Measurements from ENCODE around the gene ZFP62.

DNA sequence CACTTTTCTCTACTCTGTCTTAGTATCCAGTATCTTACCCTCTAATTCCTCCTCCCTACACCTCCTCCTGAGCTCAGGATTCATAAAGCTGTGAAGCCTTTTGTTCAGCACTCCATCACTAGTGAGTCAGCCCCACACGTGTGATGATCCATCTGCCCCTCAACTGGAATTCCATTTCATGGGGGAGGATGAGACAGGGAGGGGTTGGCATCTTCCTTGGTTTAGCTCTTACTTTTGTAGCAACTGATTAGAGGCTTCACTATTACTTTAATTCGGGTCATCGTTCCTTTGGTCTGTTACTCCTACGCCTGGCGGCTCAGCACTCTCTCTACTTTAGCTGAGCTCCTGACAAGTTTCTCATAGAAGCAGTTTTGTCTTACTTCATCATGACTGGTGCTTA, 49.7 kb upstream of the ZFP62 start:
- TF ChIP-seq POLR2A (IDR thresholded peaks at IDR 0.05; ENCODE audit: low read depth, low read length) (no peak), RAD21 (IDR thresholded peaks at IDR 0.05; ENCODE audit: low read length) (no peak), RFX5 (IDR thresholded peaks at IDR 0.05; ENCODE audit: low read depth, low read length) (no peak), MXI1 (IDR thresholded peaks at IDR 0.05; ENCODE audit: borderline replicate concordance, low read depth, low read length) (no peak), FOS (IDR thresholded peaks at IDR 0.05; ENCODE audit: low read depth, low read length) (no peak), BHLHE40 (IDR thresholded peaks at IDR 0.05; ENCODE audit: low read depth, low read length) (no peak), MAFK (IDR thresholded peaks at IDR 0.05; ENCODE audit: low read depth, low read length) (no peak), CHD1 (IDR thresholded peaks at IDR 0.05; ENCODE audit: low read depth, low read length) (no peak)
- TF ChIP-seq, protein P1, sequence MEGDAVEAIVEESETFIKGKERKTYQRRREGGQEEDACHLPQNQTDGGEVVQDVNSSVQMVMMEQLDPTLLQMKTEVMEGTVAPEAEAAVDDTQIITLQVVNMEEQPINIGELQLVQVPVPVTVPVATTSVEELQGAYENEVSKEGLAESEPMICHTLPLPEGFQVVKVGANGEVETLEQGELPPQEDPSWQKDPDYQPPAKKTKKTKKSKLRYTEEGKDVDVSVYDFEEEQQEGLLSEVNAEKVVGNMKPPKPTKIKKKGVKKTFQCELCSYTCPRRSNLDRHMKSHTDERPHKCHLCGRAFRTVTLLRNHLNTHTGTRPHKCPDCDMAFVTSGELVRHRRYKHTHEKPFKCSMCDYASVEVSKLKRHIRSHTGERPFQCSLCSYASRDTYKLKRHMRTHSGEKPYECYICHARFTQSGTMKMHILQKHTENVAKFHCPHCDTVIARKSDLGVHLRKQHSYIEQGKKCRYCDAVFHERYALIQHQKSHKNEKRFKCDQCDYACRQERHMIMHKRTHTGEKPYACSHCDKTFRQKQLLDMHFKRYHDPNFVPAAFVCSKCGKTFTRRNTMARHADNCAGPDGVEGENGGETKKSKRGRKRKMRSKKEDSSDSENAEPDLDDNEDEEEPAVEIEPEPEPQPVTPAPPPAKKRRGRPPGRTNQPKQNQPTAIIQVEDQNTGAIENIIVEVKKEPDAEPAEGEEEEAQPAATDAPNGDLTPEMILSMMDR (conservative IDR thresholded peaks at IDR 0.05; ENCODE audit: low read depth, low read length) = no peak
- TF ChIP-seq, protein P2, sequence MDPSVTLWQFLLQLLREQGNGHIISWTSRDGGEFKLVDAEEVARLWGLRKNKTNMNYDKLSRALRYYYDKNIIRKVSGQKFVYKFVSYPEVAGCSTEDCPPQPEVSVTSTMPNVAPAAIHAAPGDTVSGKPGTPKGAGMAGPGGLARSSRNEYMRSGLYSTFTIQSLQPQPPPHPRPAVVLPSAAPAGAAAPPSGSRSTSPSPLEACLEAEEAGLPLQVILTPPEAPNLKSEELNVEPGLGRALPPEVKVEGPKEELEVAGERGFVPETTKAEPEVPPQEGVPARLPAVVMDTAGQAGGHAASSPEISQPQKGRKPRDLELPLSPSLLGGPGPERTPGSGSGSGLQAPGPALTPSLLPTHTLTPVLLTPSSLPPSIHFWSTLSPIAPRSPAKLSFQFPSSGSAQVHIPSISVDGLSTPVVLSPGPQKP (IDR thresholded peaks at IDR 0.05; ENCODE audit: borderline replicate concordance, low read depth, low read length) = no peak
- TF ChIP-seq, protein P3, sequence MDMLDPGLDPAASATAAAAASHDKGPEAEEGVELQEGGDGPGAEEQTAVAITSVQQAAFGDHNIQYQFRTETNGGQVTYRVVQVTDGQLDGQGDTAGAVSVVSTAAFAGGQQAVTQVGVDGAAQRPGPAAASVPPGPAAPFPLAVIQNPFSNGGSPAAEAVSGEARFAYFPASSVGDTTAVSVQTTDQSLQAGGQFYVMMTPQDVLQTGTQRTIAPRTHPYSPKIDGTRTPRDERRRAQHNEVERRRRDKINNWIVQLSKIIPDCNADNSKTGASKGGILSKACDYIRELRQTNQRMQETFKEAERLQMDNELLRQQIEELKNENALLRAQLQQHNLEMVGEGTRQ (IDR thresholded peaks at IDR 0.05; ENCODE audit: low read depth, low read length) = no peak

Measured in IMR-90 (cell line).